ENCODE data around the gene CALM3. TPM values are rescaled to one million over a fixed set of nuclear protein-coding genes. Genes with fewer than 3 reads are reported as not detected.
"Not testable (repeated sequence)": the region's sequence is repeated elsewhere in the genome, so short reads cannot be mapped to it uniquely, and the experiment has no call there.

Gene CALM3
- total RNA-seq, result 100 to 1,000 TPM in 1 of 3 donors, 10 to 100 TPM in 2; 85.9 to 129 (median 86.6) TPM

DNA sequence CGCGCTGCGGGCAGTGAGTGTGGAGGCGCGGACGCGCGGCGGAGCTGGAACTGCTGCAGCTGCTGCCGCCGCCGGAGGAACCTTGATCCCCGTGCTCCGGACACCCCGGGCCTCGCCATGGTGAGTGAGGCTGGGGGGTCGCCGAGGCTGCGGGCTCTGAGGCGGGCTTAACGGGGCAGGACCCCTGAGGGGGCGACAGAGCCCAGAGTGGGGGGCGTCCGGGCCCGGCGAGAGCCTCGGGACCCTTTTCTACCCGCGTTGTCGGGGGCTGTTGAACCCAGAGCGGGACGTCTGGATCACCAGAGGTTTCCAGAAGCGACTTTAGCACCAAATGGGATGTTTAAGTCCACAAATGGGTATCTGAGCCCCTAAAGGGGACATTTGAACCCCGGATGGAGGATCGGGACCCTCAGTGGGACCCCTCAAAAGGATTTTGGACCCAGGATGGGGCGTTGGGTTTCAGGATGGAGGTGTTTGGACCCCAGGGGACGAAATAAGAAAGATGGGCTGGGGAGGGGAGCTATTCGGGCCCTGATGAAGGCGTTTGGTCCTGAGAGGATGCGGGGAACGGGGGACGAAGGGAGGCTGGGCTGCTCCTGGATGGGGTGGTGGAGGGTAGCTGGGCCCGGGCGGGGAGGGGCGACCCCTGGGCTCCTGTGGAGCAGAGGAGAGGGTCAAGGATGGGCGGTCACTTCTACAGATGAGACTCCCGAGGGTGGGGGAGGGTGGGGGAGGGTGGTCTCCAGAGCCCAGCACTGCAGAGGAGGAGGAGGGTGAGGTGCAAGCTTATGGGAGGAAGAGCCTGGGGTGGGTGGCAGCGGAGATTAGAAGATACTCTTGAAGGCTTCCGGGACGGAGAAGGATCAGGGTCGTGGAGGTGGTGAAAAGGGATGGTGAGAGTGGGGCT lies at the start of gene CALM3:
TSS of gene CALM3 (plus strand) at position 13 of the 907 bp plus-strand sequence. CDS start at position 118, 105 bp downstream.
- Histone ChIP-seq H3K36me3 (no peaks in the 10 kb centered on the region), H3K4me3 (peak within 1 kb of the TSS; percentile 96 to 100 (median 98)), H3K27ac (peak within 1 kb of the TSS; percentile 96 to 99), H3K9me3 (peaks cover 0 to 4% of the 10 kb centered on the region in 2 donors), H3K27me3 (no peaks in the 10 kb centered on the region), H3K4me1 (peaks cover 7 to 20% of the 10 kb centered on the region in 2 donors)
- intact Hi-C loops (cut with DNase I; ENCODE audit: low total_unique reads), result no loop called here
- TF ChIP-seq POLR2AphosphoS5 (IDR thresholded peaks at IDR 0.05) (no peak), POLR2A (IDR thresholded peaks at IDR 0.05) (peak; percentile 25)
- TF ChIP-seq, protein P1, sequence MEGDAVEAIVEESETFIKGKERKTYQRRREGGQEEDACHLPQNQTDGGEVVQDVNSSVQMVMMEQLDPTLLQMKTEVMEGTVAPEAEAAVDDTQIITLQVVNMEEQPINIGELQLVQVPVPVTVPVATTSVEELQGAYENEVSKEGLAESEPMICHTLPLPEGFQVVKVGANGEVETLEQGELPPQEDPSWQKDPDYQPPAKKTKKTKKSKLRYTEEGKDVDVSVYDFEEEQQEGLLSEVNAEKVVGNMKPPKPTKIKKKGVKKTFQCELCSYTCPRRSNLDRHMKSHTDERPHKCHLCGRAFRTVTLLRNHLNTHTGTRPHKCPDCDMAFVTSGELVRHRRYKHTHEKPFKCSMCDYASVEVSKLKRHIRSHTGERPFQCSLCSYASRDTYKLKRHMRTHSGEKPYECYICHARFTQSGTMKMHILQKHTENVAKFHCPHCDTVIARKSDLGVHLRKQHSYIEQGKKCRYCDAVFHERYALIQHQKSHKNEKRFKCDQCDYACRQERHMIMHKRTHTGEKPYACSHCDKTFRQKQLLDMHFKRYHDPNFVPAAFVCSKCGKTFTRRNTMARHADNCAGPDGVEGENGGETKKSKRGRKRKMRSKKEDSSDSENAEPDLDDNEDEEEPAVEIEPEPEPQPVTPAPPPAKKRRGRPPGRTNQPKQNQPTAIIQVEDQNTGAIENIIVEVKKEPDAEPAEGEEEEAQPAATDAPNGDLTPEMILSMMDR (IDR thresholded peaks at IDR 0.05), result no peak
- DNase-seq (ENCODE audit: low spot score in 2 of 2), result no peak

DNA sequence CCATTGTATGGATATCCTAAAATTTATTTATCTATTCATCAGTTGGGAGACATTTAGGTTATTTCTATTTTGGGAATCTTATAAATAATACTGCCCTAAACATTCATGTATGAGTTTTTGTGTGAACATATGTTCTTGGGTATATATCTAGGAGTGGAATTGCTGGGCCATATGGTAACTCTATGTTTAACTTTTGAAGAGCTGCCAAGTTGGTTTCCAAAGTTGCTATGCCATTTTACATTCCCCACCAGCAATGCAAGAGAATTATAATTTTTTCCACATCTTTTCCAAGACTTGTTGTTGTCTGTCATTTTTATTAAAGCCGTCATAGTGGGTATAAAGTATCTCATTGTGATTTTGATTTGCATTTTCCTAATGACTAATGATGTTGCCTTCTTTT lies 48.2 kb upstream of the CALM3 start:
- Histone ChIP-seq H3K4me1 (no peaks in the 10 kb centered on the region), H3K4me3 (no peak overlapping the region), H3K27me3 (no peaks in the 10 kb centered on the region), H3K36me3 (no peaks in the 10 kb centered on the region), H3K27ac (no peak overlapping the region), H3K9me3 (peaks cover 0 to 21% of the 10 kb centered on the region in 2 donors)
- intact Hi-C loops (cut with DNase I; ENCODE audit: low total_unique reads), result no loop called here
- DNase-seq (ENCODE audit: low spot score in 2 of 2), result no peak
- TF ChIP-seq POLR2AphosphoS5 (IDR thresholded peaks at IDR 0.05) (no peak), POLR2A (IDR thresholded peaks at IDR 0.05) (no peak)
- TF ChIP-seq, protein P1 (IDR thresholded peaks at IDR 0.05), result no peak

DNA sequence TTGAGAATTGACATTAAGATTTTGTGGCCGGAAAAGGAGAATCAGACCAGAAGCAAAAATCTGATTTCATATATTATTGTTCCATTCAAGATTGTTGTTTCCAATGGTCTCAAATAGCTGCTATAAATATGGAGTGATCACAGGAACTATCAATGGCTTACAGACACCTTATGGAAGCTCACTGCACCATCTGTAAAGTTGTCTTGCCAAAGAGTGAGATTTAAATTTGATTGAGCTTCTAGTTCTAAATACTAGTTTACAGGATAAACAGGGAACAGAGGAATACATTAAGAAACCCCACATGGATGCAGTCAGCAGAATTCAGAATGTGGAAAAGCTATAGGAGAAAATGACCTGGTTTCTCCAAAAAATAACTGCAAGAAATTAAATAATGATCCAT lies 47.0 kb upstream of the CALM3 start:
- Histone ChIP-seq H3K27me3 (no peaks in the 10 kb centered on the region), H3K4me1 (no peaks in the 10 kb centered on the region), H3K27ac (no peak overlapping the region), H3K9me3 (peaks cover 0 to 21% of the 10 kb centered on the region in 2 donors), H3K36me3 (no peaks in the 10 kb centered on the region), H3K4me3 (no peak overlapping the region)
- no peak for DNase-seq (ENCODE audit: low spot score in 2 of 2)
- TF ChIP-seq POLR2AphosphoS5 (IDR thresholded peaks at IDR 0.05) (no peak), POLR2A (IDR thresholded peaks at IDR 0.05) (no peak)
- TF ChIP-seq, protein P1 (IDR thresholded peaks at IDR 0.05), result no peak
- intact Hi-C loops (cut with DNase I; ENCODE audit: low total_unique reads), result no loop called here

DNA sequence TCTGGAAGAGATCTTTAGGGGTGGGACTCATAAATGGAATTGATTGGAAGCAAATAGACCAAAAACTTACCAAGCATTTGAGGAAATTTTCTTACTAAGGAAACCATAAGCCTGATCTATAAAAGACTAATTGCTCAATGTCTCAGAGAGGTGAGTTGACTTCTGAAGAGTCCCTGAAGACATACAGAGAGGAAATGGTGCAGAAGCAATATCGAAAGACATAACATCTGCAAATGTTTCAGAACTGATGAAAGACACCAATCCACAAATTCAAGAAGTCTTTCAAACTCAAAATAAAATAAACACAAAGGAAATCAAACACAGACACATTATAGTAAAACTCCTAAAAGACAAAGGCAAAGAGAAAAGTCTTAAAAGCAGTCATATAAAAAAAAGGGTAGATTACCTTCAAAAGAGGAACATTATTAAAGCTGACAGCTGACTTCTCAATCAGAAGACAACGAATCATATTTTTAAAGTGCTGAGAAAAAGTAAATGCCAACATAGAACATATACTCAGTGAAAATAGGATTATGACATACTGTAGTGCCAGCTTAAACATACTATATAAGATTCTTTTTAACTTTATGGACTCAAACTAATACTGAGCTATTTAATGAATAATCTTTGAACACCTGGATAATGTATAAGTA lies 45.4 kb upstream of the CALM3 start:
- Histone ChIP-seq H3K27me3 (no peaks in the 10 kb centered on the region), H3K4me3 (no peak overlapping the region), H3K4me1 (no peaks in the 10 kb centered on the region), H3K27ac (no peak overlapping the region), H3K9me3 (peaks cover 0 to 15% of the 10 kb centered on the region in 2 donors), H3K36me3 (no peaks in the 10 kb centered on the region)
- intact Hi-C loops (cut with DNase I; ENCODE audit: low total_unique reads), result no loop called here
- TF ChIP-seq POLR2AphosphoS5 (IDR thresholded peaks at IDR 0.05) (no peak), POLR2A (IDR thresholded peaks at IDR 0.05) (no peak)
- TF ChIP-seq, protein P1 (IDR thresholded peaks at IDR 0.05), result no peak
- no peak for DNase-seq (ENCODE audit: low spot score in 2 of 2)

DNA sequence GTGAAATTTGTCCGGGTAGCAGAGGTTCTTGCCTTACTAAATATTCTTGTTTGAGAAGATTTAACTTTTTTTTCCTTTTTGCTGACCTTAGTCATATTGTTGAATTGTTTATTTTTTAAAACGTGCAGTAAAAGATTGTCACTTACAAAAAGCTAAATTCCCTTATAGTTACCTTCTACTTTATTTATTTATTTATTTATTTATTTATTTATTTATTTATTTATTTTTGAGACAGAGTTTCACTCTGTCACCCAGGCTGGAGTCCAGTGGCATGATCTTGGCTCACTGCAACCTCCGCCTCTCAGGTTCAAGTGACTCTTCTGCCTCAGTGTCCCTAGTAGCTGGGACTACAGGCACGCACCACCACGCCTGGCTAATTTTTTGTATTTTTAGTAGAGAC lies 44.7 kb upstream of the CALM3 start:
- H3K27ac ChIP-seq; H3K27me3 ChIP-seq; DNase-seq (ENCODE audit: low spot score in 2 of 2); H3K4me3 ChIP-seq; intact Hi-C loops (cut with DNase I; ENCODE audit: low total_unique reads); H3K36me3 ChIP-seq; H3K4me1 ChIP-seq; H3K9me3 ChIP-seq: not testable (repeated sequence)
